Stimulated activated CD8-positive, alpha-beta memory T cell treated with anti-CD3 and anti-CD28 coated beads, Interleukin-7, amount 100 ng/mL, for 1 hour (primary cell): ENCODE data around the gene NF1.
"Not testable (repeated sequence)": the region's sequence is repeated elsewhere in the genome, so short reads cannot be mapped to it uniquely, and the experiment has no call there.

Experiments
- DNase-seq, 2 donors: peaks; one replicate each; pipeline ENCODE4 v3.0.0-alpha.2; 2020; ENCODE audit warnings: low read depth in 2 of 2

NF1 gene

GRCh38 chr17:31252741-31253140, 158.0 kb downstream of the NF1 start:
- no peak for DNase-seq

GRCh38 chr17:31254654-31255053, 159.9 kb downstream of the NF1 start:
- no peak for DNase-seq

- no peak for DNase-seq
Observed at GRCh38 chr17:31256936-31257335, 162.2 kb downstream of the NF1 start.

- DNase-seq: no peak
Observed at GRCh38 chr17:31260151-31260550, 165.4 kb downstream of the NF1 start.

GRCh38 chr17:31261601-31262000, 166.8 kb downstream of the NF1 start:
- no peak for DNase-seq

- not testable (repeated sequence) for DNase-seq
Observed at GRCh38 chr17:31262923-31263322, 168.1 kb downstream of the NF1 start.

GRCh38 chr17:31266042-31266441, 171.3 kb downstream of the NF1 start:
- no peak for DNase-seq

- no peak for DNase-seq
Observed at GRCh38 chr17:31269036-31269577, 174.3 kb downstream of the NF1 start.

GRCh38 chr17:31269578-31269983, 174.8 kb downstream of the NF1 start:
- DNase-seq: no peak

- DNase-seq: no peak
Observed at GRCh38 chr17:31272236-31272635, 177.5 kb downstream of the NF1 start.

GRCh38 chr17:31272803-31273202, 178.0 kb downstream of the NF1 start:
- DNase-seq: no peak

GRCh38 chr17:31273516-31273915, 178.7 kb downstream of the NF1 start:
- DNase-seq: no peak

GRCh38 chr17:31274252-31274651, 179.5 kb downstream of the NF1 start:
- no peak for DNase-seq

- DNase-seq: no peak
Observed at GRCh38 chr17:31275116-31275515, 180.3 kb downstream of the NF1 start.

- DNase-seq: no peak
Observed at GRCh38 chr17:31279401-31279800, 184.6 kb downstream of the NF1 start.

GRCh38 chr17:31281061-31281460, 186.3 kb downstream of the NF1 start:
- DNase-seq: no peak

GRCh38 chr17:31283841-31284240, 189.1 kb downstream of the NF1 start:
- DNase-seq: no peak

- no peak for DNase-seq
Observed at GRCh38 chr17:31286587-31286986, 191.8 kb downstream of the NF1 start.

- not testable (repeated sequence) for DNase-seq
Observed at GRCh38 chr17:31287932-31288331, 193.2 kb downstream of the NF1 start.

GRCh38 chr17:31289790-31290189, 195.0 kb downstream of the NF1 start:
- no peak for DNase-seq

GRCh38 chr17:31291820-31292219, 197.0 kb downstream of the NF1 start:
- no peak for DNase-seq

GRCh38 chr17:31293581-31293980, 198.8 kb downstream of the NF1 start:
- no peak for DNase-seq

GRCh38 chr17:31294231-31294630, 199.5 kb downstream of the NF1 start:
- DNase-seq: no peak

- no peak for DNase-seq
Observed at GRCh38 chr17:31294820-31295488, 200.2 kb downstream of the NF1 start.
